CD1c-positive myeloid dendritic cell (primary cell): ENCODE measurements around the gene GRIN3B.
"Not testable (repeated sequence)": the region's sequence is repeated elsewhere in the genome, so short reads cannot be mapped to it uniquely, and the experiment has no call there.

Experiments used
- DNase-seq: peaks from one replicate; pipeline ENCODE4 v3.0.0-alpha.2; 2016; ENCODE audit errors: extremely low spot score

GRIN3B gene

DNA sequence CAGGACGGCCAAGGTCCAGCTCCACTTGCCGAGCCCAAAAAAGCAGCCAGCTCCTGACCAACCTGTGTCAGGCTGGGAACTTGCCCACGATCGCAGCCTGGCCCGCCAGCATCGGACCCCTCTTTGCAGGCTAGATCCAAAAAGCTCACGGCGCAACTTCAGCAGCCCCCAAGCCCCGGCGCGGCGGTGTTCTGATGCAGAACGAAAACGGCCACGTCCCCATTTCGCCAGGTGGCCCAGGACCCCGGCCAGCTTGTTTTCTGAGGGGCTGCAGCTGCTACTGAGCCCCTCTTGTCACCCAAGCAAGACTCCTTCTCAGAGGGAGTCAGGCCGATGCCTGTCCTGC, 19.4 kb downstream of the GRIN3B start:
- no peak for DNase-seq

GRCh38 chr19:1019980-1020867, 20.0 kb downstream of the GRIN3B start:
- DNase-seq = no peak

- DNase-seq = peak; percentile 99
Observed at GRCh38 chr19:1020868-1021425, 20.7 kb downstream of the GRIN3B start, which contains the start of gene TMEM259. TMEM259 (minus strand) TSS chr19:1021123; CDS start chr19:1020996, 127 bp downstream.

DNA sequence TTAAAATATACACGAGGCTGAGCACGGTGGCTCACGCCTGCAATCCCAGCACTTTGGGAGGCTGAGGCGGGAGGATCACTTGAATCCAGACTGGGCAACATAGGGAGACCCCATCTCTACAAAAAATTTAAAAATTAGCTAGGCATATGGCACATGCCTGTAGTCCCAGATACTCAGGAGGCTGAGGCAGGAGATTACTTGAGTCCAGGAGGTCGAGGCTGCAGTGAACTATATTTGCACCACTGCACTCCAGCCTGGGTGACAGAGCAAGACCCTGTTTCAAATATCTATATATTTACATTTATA, 23.6 kb downstream of the GRIN3B start:
- not testable (repeated sequence) for DNase-seq

GRCh38 chr19:1025080-1025479, 24.9 kb downstream of the GRIN3B start:
- peak; percentile 47 for DNase-seq

GRCh38 chr19:1025960-1026782, 26.0 kb downstream of the GRIN3B start, which contains the start of gene CNN2:
CNN2 (plus strand) TSS chr19:1026608; CDS start chr19:1026662, 54 bp downstream.
- DNase-seq = peak; percentile 86

DNA sequence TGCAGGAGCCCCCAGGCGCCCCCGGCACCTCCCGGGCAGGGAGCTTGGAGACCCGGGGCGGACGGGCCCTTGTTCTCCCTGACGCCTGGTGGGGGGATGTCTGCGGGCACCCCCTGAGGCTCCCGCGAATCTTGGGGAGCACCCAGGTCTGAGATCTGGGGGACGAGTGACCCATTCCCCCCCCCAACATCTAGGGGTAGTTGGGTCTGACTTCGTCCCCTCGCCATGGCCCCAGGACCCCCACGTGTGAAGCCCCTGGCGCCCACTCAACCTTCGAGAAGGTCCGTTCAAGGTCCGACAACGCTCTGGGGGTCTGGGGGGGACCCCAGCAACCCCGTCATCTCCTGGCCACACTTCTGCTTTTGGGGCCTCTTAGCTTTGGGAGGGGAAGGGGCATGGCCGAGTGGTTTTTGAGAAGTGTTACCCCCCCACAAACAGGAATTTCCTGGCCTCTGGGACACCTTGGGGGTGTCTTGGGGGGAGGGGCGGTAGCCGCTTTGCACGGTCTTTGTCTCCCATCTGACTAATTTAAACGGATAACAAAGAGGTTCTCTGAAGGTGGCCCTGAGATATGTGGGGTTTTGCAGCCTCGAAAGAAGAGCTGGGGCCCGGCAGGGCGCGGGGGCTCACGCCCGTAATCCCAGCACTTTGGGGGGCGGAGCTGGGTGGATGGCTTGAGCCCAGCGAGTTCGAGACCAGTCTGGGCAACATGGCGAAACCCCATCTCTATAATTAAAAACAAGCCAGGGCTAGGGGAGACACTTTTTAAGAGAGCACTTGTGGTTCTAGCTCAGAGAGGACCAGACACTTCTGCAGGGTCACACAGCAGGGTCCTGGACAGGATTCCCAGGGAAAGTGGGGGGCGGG, 26.8 kb downstream of the GRIN3B start:
- peak; percentile 54 for DNase-seq

DNA sequence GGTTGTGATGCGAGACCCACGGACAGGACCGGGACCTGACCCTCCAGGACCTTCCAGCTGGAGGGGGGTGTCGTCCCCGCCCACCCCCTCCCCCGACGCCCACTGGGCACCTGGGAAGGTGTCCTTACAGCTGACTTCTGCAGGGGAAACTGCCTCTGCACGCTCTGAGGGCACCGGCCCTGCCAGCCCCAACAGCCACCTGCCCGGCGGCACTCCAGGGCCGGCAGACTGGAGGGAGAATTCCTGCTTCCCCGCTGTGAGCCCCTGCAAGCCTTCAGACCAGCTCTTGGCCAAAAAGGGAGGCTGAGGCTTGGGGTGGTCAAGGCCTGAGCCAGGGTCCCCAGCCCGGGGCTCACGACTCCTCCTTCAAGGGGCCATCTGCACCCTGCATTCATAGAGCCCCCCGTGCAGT, 27.4 kb downstream of the GRIN3B start:
- no peak for DNase-seq

GRCh38 chr19:1028062-1028926, 28.1 kb downstream of the GRIN3B start:
- peak; percentile 59 for DNase-seq

DNA sequence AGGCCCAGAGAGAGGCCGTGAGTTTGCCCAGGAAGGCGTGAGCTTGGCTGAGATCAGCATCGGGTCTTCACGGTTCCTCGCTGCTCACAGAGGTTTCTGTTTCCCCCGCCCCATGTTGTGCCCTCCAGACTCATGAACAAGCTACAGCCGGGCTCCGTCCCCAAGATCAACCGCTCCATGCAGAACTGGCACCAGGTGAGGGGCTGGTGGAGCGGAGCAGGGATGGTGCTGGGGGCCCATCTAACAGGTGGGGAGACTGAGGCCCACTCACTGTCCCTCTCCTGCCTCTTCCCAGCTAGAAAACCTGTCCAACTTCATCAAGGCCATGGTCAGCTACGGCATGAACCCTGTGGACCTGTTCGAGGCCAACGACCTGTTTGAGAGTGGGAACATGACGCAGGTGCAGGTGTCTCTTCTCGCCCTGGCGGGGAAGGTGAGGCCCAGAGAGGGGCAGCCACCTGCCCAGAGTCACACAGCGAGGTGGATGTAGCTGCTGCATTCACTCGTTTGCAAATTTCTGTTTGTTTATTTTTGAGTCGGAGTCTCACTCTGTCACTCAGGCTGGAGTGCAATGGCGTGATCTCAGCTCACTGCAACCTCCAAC, 32.1 kb downstream of the GRIN3B start:
- DNase-seq = no peak

- no peak for DNase-seq
Observed at GRCh38 chr19:1035998-1036621, 35.9 kb downstream of the GRIN3B start.

GRCh38 chr19:1037621-1038064, 37.4 kb downstream of the GRIN3B start:
- DNase-seq = no peak

GRCh38 chr19:1038978-1039645, 38.9 kb downstream of the GRIN3B start:
- DNase-seq = no peak

- DNase-seq = peak; percentile 98
Observed at GRCh38 chr19:1039646-1040475, 39.6 kb downstream of the GRIN3B start, which contains the start of gene ABCA7. ABCA7 (plus strand) TSS chr19:1040107; CDS start chr19:1041362, 1,255 bp downstream.

DNA sequence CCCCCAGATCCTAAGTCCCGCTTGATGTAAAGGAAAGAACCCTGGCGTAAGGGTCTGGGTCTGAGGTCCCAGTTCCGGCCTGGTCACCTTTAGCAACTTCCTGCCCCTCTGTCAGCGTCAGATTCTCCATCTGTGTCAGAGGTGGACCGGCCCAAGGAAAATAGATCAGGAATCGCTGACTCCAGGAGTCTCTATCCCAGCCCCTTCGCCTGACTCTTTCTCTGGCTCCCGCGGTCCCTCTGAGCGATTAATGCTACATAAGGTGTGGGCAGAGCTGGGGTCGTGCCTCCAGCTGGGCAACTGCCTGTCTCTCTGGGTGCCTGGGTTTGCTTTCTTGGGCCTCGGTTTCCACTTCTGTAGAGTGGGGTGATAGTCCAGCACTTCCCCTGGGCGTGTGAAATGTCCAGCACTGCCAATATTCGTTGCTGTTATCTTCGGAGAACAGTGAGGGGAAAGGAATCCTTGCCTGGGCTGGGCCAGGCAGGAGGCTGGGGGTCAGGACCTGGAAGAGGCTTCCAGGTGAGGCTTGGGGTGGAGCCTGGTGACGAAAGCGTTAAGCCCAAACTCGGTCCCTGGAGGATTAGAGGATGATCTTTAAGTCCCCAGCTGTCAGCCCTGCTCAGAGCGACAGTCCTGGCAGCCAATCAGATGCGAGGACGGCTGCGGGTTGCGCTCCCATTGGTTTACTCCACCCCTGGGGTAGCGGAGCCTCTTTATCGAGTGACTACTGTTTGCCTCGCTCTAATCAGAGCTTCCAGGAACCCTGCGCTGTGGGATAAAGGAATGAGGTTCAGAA, 40.5 kb downstream of the GRIN3B start:
- peak; percentile 90 for DNase-seq

- DNase-seq = no peak
Observed at GRCh38 chr19:1041272-1041834, 41.1 kb downstream of the GRIN3B start.
